CD1c-positive myeloid dendritic cell (primary cell): ENCODE results near the gene SENP3.

Experiments
- DNase-seq: peaks from one replicate; pipeline ENCODE4 v3.0.0-alpha.2; 2016; ENCODE audit errors: extremely low spot score

SENP3 gene

DNA sequence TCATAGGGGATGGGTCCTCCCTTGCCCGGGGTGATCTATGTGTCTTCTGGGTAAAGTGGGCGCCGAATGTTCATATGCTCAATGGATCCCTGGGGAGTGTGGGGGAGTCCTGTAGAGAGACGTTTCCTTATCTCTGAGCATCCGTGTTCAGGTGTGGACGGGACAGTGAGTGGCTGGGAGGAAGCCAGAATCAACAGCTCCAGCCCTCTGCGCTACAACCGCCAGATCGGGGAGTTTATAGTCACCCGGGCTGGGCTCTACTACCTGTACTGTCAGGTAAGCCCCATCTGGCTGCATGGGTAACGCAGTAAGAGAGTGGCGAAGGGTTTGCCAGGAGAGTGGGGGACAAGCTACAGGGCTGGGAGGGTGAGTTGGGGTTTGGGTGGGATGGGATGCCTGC lies 5.1 kb upstream of the SENP3 start:
- DNase-seq = no peak

DNA sequence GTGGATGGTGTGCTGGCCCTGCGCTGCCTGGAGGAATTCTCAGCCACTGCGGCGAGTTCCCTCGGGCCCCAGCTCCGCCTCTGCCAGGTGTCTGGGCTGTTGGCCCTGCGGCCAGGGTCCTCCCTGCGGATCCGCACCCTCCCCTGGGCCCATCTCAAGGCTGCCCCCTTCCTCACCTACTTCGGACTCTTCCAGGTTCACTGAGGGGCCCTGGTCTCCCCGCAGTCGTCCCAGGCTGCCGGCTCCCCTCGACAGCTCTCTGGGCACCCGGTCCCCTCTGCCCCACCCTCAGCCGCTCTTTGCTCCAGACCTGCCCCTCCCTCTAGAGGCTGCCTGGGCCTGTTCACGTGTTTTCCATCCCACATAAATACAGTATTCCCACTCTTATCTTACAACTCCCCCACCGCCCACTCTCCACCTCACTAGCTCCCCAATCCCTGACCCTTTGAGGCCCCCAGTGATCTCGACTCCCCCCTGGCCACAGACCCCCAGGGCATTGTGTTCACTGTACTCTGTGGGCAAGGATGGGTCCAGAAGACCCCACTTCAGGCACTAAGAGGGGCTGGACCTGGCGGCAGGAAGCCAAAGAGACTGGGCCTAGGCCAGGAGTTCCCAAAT lies 4.5 kb upstream of the SENP3 start:
- no peak for DNase-seq

DNA sequence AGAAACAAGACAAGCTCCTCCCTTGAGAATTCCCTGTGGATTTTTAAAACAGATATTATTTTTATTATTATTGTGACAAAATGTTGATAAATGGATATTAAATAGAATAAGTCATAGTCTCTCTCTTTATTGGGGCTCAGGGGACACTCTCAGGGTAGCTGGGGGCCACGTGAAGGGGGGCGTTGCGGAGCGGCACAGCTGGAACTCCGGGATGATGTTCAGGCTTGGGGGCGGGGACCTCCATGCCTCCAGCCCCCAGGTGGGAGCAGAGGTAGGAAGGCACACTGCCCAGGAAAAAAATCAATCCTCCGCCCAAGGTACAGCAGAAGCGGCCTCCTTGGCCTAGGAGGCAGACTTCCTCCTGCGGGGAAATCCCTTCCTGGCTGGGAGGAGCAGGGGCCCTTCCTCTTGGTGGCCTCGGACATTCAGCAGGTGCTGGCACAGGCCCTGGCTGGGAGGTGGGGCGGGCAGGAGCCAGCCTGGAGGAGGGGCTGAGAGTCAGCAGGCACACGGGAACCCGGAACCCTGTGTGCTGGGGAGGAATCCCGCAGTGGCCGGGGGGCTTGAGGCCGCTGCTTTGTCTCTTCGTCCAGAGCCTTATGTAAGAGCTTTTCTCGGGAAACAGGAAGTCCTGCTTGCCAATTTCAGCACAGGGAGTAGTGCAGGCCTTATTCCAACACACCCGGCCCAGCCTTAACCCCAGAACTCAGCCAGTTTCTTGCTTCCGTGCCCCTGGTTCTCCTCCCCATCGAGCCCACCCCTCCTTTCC lies 3.8 kb upstream of the SENP3 start:
- peak; percentile 93 for DNase-seq

DNA sequence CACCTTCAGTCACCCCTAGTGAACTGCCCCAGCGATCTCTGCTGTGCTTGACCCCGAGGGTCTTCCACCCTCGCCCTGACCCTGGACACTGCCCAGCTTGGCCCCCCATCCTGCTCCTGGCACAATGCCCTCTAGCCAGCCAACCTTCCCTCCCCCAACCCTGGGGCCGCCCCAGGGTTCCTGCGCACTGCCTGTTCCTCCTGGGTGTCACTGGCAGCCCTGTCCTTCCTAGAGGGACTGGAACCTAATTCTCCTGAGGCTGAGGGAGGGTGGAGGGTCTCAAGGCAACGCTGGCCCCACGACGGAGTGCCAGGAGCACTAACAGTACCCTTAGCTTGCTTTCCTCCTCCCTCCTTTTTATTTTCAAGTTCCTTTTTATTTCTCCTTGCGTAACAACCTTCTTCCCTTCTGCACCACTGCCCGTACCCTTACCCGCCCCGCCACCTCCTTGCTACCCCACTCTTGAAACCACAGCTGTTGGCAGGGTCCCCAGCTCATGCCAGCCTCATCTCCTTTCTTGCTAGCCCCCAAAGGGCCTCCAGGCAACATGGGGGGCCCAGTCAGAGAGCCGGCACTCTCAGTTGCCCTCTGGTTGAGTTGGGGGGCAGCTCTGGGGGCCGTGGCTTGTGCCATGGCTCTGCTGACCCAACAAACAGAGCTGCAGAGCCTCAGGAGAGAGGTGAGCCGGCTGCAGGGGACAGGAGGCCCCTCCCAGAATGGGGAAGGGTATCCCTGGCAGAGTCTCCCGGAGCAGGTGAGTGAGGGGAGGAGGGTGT lies 3.0 kb upstream of the SENP3 start, which contains the start of gene TNFSF13:
TSS of gene TNFSF13 (plus strand) at position 207 of the 776 bp plus-strand sequence. CDS start at position 497, 290 bp downstream.
- peak; percentile 47 for DNase-seq

DNA sequence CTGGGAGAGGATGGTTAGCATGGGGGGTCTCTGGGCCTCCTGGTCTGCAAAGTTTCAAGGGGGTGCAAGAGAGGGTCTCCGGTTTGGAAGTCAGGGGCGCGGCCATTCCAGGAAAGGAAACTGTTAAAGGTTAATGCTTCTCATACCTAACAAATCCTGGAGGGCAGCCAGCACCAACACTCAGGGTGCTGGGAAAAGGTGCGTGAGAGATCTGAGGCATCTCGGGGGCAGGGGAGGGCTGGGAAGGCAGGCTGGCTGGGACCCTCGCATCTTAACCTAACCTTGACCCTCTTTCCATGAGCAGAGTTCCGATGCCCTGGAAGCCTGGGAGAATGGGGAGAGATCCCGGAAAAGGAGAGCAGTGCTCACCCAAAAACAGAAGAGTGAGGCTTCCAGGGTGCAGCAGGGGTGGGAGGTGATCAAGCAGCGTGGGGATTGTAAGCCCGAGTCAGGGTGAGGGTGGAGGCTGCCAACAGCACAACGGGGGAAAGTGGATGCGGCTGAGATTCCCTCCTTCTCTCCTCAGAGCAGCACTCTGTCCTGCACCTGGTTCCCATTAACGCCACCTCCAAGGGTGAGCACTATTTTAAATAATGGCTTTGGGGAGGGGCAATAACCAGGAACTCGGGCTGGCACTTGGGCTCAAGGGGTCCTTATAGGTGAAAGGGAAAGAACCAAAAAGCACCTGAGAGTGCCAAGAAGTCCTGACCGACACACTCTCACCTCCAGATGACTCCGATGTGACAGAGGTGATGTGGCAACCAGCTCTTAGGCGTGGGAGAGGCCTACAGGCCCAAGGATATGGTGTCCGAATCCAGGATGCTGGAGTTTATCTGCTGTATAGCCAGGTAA lies 2.2 kb upstream of the SENP3 start:
- DNase-seq = peak; percentile 15

DNA sequence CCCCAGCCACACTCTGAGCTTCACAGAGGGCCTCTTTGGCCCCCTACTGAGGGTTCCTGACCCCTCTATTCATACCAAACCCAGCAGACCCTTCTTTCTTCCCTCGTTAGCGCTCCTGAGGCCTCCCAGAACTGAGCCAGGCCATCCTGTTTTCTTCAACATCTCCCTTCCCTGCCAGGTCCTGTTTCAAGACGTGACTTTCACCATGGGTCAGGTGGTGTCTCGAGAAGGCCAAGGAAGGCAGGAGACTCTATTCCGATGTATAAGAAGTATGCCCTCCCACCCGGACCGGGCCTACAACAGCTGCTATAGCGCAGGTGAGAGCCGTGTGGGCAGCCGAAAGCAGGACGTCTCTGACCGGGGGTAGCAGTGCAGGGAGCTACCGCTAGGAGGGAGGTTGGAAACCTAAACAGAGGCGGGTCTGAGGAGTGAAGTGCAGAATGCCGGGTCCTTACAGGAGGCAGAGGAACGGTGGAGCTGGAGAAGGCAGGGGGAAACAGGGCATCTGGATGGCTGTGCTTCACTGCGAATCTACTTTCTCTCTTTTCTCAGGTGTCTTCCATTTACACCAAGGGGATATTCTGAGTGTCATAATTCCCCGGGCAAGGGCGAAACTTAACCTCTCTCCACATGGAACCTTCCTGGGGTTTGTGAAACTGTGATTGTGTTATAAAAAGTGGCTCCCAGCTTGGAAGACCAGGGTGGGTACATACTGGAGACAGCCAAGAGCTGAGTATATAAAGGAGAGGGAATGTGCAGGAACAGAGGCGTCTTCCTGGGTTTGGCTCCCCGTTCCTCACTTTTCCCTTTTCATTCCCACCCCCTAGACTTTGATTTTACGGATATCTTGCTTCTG lies 1.3 kb upstream of the SENP3 start:
- DNase-seq = peak; percentile 52

DNA sequence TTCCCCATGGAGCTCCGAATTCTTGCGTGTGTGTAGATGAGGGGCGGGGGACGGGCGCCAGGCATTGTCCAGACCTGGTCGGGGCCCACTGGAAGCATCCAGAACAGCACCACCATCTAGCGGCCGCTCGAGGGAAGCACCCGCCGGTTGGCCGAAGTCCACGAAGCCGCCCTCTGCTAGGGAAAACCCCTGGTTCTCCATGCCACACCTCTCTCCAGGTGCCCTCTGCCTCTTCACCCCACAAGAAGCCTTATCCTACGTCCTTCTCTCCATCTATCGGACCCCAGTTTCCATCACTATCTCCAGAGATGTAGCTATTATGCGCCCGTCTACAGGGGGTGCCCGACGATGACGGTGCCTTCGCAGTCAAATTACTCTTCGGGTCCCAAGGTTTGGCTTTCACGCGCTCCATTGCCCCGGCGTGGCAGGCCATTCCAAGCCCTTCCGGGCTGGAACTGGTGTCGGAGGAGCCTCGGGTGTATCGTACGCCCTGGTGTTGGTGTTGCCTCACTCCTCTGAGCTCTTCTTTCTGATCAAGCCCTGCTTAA lies 617 bp upstream of the SENP3 start:
- DNase-seq = peak; percentile 88

DNA sequence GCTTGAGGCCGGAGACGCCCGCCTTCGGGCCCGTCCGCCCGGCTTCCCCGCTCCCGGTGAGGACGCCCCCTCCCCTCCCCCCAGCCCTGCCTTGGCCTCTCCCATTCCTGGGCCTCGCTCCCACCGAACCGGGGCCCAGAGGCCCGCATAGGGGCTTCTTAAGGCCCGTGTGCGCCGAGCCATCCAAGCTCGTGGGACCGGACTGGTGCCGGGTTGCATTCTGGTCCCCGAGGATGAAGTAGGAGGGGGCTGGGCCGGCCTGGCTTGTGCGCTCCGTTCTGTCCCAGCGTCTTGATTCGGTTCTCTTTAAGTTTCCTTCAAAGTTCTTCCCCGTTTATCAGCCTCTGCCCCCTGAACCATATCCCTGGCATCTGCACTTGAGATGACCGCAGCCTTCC lies 488 bp downstream of the SENP3 start:
- DNase-seq = peak; percentile 4

DNA sequence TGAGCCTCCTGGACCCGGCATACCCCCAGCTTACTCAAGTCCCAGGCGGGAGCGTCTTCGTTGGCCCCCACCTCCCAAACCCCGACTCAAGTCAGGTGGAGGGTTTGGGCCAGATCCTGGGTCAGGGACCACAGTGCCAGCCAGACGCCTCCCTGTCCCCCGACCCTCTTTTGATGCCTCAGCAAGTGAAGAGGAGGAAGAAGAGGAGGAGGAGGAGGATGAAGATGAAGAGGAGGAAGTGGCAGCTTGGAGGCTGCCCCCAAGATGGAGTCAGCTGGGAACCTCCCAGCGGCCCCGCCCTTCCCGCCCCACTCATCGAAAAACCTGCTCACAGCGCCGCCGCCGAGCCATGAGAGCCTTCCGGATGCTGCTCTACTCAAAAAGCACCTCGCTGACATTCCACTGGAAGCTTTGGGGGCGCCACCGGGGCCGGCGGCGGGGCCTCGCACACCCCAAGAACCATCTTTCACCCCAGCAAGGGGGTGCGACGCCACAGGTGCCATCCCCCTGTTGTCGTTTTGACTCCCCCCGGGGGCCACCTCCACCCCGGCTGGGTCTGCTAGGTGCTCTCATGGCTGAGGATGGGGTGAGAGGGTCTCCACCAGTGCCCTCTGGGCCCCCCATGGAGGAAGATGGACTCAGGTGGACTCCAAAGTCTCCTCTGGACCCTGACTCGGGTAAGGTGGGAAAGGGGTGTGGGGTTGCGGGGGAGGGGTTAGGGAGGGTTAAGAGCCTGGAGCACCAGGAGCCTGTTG lies 1.6 kb downstream of the SENP3 start:
- DNase-seq = no peak

DNA sequence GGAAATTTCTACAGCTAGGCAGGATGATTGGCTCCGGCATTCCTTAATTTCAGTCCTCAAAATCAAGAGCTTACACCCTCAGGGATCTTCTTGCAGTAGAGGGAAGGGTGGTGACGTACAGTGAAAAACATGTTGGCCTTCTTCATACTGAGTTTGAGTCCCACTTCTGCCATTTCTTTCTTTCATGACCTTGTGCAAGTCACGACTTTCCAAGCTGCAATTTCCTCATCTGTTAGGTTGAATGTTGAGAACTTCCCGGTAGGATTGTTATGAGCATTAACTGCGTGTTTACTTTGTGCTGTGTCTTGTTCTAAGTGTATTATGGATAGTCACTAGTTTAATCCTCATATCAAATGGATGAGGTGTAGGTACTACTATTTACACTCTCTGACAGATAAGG lies 7.9 kb downstream of the SENP3 start:
- no peak for DNase-seq

DNA sequence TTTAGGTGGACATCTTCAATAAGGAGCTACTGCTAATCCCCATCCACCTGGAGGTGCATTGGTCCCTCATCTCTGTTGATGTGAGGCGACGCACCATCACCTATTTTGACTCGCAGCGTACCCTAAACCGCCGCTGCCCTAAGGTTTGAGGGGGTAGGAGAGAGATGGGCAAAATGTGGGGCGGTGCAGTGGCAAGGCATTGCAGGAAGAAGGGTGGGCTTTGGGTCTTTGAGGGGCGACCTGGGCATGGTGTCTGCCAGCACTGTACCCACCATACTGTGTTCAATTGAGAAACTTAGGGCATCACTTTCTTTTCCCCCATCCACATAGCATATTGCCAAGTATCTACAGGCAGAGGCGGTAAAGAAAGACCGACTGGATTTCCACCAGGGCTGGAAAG lies 8.6 kb downstream of the SENP3 start:
- DNase-seq = no peak

DNA sequence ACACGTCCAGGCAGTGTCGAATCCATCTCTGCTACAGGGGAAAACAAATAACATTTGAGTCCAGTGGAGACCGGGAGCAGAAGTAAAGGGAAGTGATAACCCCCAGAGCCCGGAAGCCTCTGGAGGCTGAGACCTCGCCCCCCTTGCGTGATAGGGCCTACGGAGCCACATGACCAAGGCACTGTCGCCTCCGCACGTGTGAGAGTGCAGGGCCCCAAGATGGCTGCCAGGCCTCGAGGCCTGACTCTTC lies 10.5 kb downstream of the SENP3 start:
- DNase-seq = no peak

DNA sequence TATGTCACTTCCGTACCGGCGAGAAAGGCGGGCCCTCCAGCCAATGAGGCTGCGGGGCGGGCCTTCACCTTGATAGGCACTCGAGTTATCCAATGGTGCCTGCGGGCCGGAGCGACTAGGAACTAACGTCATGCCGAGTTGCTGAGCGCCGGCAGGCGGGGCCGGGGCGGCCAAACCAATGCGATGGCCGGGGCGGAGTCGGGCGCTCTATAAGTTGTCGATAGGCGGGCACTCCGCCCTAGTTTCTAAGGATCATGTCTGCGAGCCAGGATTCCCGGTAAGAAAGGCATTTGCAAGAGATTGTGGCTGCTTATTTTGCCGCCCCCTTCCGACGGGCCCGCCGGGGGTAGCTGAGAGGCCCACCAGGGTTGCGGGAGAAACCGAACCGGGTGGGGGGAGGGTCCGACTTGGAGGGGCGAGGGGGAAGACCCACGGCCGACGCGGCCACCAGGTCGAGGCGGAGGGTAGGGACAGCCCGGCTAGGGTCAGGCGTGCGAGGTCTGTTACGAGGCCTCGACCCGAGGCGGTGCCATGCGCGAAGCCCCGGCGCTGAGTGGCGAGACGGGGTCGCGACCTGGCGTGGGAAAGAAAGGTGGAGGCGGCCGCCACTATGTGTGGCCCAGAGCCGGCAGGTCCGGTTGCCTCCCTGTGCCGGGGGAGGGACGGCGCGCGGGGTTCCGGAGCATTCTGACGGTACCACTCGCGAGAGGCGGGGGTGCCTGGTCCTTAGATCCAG lies 11.0 kb downstream of the SENP3 start:
- DNase-seq = peak; percentile 100

DNA sequence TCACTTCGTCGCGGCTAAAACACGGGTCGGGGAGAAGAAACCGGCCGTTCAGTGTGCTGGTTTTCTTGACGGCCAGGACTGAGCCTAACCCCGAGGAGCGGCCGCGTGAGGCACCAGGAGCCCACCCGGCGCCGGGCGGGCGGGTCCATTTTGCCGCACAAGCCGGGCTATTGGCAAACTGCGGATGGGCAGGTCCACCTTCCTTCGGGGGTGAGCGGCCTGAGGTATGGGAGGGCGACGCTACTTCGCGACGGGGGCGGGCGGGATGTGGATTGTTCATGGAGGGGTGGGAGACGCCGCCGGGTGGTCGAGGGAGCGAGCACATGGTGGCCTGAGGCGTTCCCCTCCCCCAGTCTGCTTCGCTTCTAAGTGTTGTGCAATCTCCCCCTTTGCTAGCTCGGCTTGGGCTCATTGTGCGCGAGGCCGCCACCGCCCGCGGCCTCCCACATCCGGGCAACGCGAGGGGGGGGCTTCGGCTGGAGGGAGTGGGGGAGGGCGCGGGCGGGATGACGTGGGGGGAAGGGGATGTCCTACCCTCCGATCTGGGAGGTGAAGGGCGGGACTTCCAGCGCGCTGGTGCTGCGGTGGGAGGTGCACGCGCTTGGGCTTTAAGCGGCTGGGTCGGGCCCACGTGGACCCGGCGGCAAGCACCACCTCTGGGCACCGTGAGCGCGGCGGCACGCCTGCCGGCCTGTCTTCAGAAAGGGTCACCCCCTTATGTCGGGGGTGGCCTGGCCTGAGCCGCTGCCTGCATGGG lies 11.8 kb downstream of the SENP3 start:
- peak; percentile 93 for DNase-seq

DNA sequence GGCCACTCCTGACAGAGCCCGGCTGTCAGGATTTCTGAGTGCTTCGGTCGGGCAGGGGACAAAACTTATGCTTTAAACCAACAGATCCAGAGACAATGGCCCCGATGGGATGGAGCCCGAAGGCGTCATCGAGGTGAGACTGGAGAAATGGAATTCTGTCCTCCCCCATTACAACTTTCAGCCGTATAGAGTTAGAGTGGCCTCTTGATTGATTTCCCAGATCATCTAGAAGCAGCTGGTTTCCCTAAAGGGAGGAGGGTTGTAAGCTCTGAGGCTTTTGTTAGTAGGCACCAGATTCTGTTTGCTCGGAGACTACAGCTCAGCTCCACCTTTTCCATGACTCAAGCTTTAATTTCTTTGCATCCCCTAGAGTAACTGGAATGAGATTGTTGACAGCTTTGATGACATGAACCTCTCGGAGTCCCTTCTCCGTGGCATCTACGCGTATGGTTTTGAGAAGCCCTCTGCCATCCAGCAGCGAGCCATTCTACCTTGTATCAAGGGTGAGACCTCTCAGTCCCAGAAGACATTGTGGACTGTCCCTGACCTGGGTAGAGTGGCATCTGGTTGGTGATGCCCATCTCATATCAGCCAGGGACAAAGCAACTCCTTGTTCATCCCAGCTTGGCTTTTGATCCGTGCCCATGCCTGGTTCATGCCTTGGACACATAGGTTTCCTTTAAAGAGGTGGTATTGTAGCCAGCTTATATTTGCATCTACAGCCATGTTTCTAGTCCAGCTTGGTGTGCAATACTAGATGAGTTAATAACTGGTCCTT lies 12.6 kb downstream of the SENP3 start:
- DNase-seq = no peak

DNA sequence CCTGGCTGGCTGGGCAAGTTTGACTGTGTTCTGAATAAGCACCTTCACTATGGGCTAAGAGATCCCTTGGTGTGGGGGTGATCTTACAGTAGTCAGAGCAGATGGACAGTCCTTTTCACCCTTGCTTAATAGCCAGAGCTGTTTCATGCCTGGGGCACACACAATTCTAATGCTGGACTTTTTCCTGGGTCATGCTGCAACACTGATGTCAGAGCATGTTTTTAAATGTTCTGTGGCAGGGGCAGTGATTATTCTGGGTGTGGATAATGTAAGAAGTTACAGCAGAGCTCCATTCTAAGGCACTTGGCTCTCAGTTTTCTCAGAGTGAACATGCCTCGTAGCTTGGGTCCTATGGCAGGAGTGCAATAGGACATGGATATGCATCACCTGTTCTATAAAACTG lies 13.8 kb downstream of the SENP3 start:
- DNase-seq = no peak

DNA sequence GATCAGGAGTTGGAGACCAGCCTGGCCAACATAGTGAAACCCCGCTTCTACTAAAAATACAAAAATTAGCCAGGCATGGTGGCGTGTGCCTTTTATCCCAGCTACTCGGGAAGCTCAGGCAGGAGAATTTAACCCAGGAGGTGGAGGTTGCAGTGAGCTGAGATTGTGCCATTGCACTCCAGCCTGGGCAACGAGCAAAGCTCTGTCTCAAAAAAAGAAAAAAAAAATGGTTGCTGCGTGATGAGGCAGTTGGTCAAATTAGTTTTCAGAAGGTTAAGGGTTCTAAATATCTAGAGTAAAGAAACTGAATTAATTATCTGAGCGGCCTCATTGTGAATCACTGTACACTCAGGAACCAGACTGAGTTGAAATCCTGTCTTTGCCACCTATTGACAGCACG lies 14.2 kb downstream of the SENP3 start:
- DNase-seq = no peak

DNA sequence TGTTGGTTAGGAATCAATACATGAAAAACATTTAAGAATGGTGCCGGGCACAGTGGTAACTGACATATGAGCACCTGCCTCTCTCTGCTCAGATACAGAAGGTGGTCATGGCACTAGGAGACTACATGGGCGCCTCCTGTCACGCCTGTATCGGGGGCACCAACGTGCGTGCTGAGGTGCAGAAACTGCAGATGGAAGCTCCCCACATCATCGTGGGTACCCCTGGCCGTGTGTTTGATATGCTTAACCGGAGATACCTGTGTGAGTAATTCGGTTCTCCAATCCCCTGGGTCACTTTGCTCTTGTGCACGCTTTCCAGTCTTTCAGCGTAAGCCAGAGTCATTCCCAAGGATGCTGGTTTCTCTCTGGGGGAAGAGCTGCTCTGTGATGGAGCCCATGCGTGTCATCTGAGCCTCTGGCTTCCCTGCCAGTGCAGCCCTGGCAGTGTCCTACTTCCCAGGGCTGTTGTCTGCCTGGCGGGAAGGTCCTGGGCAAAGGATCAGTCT lies 14.8 kb downstream of the SENP3 start:
- no peak for DNase-seq
